Measurements from ENCODE around the gene THRSP.
"Not testable (repeated sequence)": the region's sequence is repeated elsewhere in the genome, so short reads cannot be mapped to it uniquely, and the experiment has no call there.

The THRSP gene, protein sequence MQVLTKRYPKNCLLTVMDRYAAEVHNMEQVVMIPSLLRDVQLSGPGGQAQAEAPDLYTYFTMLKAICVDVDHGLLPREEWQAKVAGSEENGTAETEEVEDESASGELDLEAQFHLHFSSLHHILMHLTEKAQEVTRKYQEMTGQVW

DNA sequence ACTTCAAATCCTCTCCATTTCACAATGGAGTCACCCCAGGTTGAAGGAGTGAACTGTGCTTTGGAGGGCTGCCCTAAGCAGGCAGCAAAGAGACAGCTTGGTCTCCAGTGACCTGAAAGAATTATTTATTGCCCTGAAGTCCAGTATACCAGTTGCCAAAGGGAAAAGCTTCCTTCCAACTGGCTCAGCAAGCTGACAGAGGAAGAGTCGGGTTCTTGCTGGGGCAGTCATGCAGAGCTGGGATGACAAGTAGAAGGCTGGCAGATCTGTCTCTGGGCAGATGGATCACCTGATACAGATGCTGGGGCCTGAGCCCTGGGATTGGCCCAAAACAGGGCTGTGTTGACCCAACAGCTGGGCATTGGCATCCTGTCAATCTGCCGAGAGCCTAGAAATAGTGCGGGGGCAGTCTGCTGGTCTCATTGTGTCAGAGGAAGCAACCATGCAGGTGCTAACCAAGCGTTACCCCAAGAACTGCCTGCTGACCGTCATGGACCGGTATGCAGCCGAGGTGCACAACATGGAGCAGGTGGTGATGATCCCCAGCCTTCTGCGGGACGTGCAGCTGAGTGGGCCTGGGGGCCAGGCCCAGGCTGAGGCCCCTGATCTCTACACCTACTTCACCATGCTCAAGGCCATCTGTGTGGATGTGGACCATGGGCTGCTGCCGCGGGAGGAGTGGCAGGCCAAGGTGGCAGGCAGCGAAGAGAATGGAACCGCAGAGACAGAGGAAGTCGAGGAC, at the start of gene THRSP:
Gene THRSP (plus strand): TSS at position 422 of the 742 bp plus-strand sequence. CDS start 21 bp downstream, at position 443.
- DNase-seq: no peak

DNA sequence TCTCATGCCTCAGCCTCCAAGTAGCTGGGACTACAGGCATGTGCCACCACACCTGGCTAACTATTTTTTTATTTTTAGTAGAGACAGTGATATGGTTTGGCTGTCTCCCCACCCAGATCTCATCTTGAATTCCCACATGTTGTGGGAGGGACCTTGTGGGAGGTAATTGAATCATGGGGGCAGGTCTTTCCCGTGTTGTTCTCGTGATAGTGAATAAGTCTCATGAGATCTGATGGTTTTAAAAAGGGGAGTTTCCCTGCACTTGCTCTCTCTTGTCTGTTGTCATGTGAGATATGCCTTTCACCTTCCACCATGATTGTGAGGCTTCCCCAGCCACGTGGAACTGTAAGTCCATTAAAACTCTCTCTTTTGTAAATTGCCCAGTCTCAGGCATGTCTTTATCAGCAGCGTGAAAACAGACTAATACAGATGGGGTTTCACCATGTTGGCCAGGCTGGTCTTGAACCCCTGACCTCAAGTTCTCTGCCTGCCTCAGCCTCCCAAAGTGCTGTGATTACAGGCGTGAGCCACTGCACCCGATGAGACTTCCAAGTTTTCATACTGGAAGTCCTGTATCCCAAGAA, 48.6 kb upstream of the THRSP start:
- DNase-seq: not testable (repeated sequence)

DNA sequence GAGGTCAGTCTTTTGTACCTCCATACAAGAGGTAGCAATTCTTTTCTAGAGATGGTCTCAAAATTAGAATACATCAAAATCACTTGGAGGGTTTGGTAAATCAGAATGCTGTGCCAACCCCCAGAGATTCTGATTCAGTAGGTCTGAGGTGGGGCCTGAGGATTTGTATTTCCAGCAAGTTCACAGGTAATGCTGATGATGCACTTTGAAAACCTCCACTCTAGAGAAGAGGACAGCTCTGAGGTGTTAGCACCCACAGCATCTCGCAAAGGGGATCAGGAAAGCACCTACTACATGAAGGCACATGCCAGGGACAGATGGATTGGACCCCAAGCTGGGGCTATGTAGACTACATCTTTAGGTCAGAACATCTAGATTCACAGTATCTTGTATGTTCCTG, 47.8 kb upstream of the THRSP start:
- no peak for DNase-seq

DNA sequence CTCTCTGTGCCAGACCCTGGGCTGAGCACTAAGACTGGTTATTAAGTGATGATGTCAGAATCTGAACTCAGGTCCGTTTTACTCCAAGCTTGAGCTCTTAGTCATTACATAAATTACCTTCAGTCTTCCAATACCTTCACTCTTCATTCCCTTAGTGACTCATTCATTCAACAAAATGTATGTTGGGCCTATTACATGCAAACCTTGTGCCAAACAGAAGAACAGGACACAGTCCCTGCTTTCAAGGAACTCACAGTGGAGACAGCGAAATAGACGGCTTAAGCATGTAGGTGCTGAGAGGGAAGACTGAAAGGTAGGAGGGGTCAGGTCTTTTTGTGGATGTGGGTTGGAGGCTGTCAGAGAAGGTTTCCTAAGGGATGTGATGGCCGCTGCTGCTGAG, 43.9 kb upstream of the THRSP start:
- no peak for DNase-seq

DNA sequence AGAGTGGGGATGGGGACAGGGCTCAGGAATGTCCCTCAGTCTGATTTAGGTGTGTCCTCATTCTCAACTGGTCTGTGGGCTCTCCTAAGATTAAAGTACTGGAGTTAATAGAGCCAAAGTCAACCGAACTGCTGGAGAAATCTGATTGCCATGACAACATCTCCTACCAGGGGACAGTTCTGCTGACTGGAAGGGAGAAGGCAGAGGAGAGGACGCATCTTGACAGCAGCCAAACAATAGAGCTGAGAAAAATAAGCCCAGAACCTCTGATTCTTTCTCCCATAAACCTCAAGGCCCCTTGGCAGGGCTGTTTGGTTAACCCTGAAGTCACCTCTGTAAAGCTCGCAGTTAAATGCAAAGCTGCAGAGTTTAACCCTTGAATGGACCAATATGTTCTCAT, 43.4 kb upstream of the THRSP start:
- DNase-seq: no peak

DNA sequence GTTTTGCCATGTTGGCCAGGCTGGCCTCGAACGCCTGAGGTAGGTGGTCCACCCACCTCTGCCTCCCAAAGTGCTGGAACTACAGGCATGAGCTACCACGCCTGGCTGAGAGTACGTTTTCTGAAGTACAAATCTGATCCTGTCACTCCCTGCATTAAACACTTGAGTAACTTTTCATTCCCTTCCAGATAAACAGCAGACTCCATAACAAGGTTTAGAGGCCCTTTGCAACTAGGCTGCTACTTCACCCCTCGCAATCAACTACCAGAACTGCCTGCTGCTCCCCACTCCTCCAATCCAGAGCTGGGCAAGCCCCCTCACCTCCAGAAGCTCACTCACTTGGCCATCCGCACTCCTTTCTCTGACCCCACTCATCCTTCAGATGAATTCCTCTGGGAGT, 42.0 kb upstream of the THRSP start:
- no peak for DNase-seq

DNA sequence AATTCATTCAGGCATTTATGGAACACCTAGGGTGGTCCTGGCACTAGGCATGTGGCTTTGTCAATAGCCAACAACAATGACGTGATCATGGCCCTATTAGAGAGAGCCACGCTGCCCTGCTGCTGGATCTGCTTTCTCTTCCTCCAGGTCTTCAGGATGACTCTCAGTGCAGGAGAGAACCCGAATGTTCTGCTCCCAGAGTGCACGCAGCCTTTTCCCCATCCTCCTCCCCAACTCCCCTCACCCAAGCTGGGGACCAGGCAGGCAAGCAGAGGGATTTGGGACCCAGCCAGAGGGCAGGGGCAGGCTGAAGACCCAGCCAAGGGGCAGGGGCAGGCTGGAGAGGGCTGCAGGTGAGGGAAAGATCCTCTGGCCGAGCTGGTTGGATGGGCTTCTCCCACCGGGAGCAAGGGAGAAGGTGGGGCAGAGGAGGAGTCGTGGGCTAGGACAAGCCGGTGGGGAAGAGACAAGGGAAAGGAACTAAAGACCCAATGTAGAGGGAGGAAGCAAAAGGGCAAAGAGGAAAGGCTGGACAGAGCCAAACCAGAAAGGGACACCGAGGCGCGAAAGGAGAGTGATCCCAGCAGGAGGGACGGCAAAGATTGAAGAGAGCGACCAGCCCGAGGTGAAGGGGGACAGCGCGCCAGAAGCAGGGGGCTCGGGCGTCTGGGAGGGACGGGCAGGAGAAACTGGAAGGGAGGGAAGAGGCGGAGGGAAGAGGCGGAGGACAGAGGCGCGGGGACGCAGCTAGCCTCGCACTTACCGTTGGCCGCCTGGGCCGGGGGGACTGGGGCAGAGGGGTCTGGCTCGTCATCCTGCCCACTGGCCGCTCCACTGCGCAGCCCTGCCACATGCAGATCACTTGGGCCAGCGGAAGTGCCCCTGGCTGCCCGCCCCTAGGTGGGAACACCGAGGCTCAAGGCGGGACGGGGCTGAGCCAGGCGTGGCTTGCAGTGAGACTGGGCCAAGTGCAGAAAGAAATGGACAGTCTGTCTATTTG, 41.0 kb upstream of the THRSP start, which contains the start of gene KCTD14:
Gene KCTD14 (minus strand): TSS at position 880 of the 1,000 bp plus-strand sequence. CDS start 27 bp downstream, at position 853.
- DNase-seq: no peak

DNA sequence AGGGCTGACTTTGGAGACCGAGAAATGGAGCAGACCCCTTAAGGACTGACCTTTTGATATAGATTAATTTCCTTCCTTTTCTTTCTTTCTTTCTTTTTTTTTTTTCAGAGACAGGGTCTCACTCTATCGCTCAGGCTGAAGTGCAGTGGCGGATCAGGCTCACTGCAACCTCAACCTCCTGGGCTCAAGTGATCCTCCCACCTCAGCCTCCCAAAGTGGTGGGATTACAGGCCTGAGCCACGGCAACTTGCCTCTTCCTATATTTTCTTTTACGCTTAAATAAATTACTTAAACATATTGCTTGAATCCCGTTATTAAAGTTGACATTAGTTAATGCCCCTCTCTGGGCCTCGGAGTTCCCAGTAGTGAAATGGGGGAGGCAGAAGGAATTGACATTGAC, 40.2 kb upstream of the THRSP start:
- DNase-seq: no peak

DNA sequence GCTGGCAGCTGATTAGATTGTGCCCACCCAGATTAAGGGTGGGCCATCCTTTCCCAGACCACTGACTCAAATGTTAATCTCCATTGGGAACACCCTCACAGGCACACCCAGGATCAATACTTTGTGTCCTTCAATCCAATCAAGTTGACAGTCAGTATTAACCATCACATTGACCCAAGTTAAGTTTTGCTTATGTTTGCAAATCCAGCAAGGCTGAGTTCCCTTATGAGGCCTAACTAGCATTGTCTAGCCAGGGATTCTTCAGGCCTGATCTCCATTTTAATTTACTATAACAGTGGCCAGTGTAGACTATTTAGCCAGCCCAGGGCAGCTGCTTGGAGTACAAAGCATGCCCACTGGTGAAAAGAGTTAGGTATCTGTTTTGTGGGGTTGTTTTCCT, 38.3 kb upstream of the THRSP start:
- DNase-seq: no peak

DNA sequence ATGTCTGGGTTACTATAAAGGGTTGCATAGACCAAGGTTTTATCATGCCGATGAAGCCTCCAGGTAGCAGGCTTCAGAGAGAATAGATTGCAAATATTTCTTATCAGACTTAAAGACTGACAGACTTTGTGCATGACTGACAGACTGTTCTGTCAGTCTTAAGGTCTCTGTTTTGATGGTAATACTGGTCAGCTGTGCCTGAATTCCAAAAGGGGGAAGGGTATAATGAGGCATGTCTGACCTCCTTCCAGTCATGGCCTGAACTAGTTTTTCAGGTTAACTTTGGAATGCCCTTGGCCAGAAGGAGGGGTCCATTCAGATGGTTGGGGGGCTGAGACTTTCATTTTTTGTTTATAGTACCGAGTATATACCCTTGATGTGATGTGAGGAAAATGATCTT, 35.9 kb upstream of the THRSP start:
- no peak for DNase-seq

DNA sequence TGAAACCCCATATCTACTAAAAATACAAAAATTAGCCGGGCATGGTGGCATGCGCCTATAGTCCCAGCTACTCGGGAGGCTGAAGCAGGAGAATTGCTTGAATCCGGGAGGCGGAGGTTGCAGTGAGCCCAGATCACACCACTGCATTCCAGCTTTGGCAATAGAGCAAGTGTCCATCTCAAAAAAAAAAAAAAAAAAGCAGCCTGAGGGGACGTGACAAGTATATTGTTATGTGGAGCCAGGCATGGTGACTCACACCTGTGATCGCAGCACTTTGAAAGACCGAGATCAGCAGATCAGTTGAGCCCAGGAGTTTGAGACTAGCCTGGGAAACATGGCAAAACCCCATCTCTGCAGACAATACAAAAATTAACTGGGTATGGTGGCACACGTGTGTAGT, 35.2 kb upstream of the THRSP start:
- DNase-seq: not testable (repeated sequence)

DNA sequence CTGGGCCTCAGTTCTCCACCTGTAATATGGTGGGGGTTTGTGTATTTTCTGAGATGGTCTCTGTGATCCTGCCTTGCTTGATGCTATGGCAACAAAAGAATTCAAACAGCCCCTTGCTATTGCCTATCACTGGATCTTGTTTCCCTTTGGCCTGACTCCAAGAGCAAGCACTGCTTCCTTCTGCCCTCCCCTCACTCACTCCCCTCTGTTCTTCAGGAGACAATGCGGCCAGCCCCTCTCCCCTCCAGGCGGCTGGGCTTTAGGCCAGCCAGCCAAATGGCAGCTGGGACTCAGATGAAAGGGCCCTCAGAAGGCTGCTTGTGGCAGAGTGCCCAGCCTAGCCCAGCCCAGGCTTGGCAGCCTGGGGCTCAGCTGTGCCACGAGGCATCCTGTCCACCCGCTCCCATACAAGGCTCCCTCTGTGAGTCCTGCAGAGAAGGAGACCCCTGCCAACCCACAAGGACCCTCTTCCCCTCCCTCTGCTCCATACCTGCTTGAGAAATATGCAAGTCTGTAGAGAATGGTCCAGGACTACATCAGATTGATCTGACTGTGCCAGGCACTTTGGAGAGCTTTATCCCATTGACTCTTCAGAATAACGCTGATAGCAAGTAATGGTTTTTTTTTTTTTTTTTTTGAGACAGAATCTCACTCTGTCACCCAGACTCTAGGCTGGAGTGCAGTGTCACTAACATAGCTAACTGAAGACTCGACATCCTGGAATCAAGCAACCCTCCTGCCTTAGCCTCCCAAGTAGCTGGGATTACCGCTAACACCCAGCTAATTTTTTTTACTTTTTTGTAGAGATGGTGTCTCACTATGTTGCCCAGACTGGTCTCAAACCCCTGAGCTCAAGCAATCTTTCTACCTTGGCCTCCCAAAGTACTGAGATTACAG, 33.0 kb upstream of the THRSP start:
- DNase-seq: peak; percentile 28

DNA sequence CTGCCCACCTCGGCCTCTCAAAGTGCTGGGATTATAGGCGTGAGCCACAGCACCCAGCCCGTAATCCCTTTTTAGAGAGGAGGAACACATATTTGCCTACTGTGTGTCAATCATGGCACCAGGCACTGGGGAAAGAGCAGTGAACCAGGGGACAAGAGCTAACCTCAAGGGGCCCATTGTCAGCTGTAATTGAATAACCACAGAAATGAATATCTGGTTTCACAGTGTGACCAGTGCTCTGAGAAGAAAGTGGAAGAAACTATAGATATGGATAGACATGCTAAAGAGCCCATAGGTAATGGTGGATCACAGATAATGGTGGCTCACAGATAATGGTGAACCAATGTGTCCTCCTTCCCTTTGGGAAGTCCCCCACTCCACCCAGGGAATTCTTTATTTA, 32.0 kb upstream of the THRSP start:
- no peak for DNase-seq

DNA sequence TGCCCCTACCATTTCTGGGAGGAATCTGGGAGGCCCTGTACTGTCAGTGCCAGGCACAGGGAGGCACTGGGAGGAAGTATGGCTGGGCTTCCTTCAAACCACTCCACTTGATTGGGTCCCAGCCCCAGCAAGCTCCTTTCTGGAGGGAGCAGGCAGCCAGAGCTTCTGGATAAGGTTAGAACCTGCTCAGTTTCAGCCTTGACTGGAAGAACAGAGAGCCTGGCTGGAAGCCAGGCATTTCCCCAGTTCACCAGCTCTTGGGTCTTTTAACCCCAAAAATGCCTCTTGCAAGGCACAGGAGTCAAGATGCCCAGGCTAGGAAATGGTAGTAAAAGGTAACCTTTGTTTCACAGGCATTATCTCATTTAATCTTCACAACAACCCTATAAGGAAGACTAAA, 31.6 kb upstream of the THRSP start:
- peak; percentile 56 for DNase-seq

DNA sequence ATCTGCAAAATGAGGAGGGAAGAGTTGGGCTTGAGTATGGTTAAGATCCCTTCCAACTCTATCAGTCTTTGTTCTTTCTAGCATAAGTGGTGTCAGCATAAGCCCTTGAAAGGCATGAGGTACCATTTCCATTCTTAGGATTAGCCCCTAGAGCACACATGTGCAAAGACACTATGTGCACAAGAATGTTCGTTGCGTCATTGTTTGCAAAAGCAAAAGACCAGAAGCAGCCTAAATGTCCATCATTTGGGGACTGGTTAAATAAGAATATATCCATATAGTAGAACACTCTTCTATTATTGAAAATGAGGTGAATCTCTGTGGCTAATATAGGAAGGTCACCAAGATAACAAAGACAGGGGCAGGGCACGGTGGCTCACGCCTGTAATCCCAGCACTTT, 30.6 kb upstream of the THRSP start:
- no peak for DNase-seq

DNA sequence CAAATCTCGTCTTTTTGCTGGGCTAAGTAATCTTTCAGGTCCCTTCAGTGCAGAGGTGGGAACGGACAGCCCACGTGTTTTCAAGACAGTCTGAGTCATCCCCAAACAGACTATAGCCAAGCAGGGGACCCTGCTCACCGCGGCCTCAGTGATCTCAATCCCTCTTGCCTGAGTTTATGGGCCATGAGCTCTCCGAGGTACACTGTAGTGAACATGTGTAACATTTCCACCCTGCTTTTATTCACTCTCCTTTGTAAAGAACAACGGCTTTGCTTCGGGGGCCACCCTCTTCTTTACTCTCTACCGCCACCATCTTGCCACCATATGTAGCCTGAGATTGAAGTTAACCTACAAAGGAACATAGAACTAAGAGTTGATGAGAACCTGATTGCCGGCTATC, 29.0 kb upstream of the THRSP start:
- DNase-seq: no peak

DNA sequence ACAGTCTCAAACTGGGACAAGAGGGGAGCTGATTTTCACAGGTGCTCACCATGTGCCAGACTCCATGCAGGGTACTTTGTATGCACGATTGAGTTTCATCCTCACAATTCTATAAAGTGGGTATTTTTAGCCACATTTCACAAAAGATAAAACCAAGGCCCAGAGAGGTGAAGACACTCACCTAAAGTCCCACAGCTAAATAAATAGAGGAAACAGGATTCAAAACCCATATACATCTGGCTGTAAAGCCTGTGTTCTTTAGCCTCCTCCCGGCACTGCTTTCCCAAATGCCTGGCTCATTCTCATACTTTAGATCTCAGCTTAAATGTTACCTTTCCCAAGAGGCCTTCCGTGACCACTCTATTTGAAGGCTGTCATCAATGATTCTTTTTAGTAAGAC, 27.3 kb upstream of the THRSP start:
- no peak for DNase-seq

DNA sequence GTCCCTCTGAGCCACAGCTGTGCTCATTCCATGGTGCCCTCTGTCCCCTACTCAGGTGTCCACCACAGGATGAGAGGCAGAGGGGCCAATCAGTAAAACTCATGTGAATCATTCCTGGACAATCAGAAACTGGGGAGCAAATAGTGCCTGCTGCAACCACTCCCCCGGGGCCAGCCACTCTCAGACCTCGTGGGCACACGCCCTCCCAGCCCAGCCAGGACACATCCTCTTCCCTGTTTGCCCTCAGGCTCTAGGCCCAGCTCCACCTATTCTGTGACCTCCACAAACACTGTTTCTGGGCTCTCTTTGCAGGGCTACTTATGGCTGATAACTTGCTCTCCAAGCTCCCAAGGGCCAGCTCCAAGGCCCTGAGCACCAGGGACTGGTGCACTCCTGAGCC, 26.6 kb upstream of the THRSP start:
- peak; percentile 45 for DNase-seq

DNA sequence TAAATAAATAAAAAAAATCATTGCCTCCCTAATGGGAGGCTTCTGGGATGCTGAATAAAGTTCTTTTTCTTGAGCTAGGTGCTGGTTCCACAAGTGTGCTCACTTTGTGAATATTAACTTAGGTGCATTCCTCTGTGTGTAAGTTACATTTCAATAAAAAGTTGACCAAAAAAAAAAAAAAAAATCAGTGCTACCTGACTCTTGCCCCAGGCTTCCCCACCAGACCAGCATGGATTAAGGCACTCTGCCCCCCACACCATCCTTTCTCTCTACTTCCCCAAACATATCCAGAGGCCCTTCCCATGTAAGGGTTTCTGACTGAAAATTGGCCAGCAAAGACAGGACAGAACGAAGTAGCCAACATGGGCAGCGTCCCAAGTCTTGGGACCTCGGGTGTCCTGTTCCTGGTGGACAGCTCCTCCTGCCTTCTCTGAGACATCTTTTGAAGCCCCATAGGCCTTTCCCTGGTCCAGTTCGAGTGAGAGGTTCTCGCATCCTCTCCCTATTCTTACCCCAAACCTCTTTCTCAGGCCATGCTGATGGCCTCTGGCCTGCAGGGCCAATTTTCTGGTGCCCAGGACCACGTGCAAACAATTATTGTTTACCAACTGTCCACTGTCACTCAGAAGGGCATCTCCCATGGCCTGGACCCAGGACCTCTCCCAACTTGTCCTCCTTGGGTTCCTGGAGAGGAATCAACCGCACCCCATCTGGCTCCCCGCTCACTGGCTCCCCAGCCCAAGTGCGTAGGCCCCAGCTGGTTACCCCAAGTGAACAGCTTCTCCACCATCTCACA, 25.6 kb upstream of the THRSP start:
- DNase-seq: no peak

DNA sequence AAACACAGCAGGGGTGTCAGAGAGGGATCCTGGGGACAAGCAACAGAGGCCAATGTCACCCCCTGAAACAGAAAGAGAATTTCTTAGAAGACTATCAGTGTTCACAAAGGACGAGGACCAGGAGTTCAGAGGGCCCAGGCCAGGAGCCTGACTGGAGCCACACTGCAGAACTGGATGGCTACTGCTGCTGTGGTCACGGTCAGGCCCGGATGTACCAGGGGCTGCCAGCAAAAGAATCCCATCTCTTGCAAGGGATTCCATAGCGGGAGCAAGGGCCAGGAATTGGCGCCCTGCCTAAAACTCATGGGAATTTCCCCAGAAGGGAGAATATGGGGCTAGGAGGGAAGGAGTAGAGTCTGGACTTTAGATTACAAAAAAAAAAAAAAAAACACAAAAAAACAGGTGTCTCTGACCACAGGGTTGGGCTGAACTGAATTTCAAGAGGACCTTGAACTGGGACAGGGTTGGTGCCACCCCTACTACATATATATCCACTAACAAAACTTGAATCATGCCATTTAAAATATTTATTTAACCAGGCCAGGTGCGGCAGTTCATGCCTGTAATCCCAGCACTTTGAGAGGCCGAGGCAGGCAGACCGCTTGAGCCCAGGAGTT, 24.9 kb upstream of the THRSP start:
- DNase-seq: peak; percentile 80
